Lower leg skin (tissue), 4 donors: ENCODE data around the gene SLC30A5. TPM values are rescaled to one million over a fixed set of nuclear protein-coding genes. Genes with fewer than 3 reads are reported as not detected.
"Not testable (repeated sequence)": the region's sequence is repeated elsewhere in the genome, so short reads cannot be mapped to it uniquely, and the experiment has no call there.

Source experiments
- DNase-seq, 2 donors: peaks; one replicate each; pipeline ENCODE4 v3.0.0-alpha.2; 2019; ENCODE audit warnings: low spot score in 2 of 2
- H3K4me3 ChIP-seq: fragments of 200-600 bp; sonication (generic); 2 replicates; pipeline ENCODE4 v1.5.1; 2017; ENCODE audit warnings: mild to moderate bottlenecking, low read depth; ENCODE audit not compliant: poor library complexity, severe bottlenecking
- CTCF ChIP-seq, 3 donors: fragments of 450-650 bp; IDR thresholded peaks; one replicate each; pipeline ENCODE4 v1.5.1; 2016; ENCODE audit warnings: antibody characterized with exemption in 3 of 3, mild to moderate bottlenecking in 3 of 3, moderate library complexity in 2 of 3
- POLR2A ChIP-seq, 2 donors: fragments of 450-650 bp; IDR thresholded peaks; one replicate each; pipeline ENCODE4 v1.6.1; 2016 to 2017; ENCODE audit warnings: antibody characterized with exemption in 2 of 2, mild to moderate bottlenecking in 1 of 2, moderate library complexity in 1 of 2
- WGBS, 2 donors: methylation state at CpG; one replicate each; pipeline ENCODE4 v1.1.5; 2018; 5-methylcytosine and 5-hydroxymethylcytosine counted together
- intact Hi-C: fragments of 100-400 bp; cut with DNase I; formaldehyde crosslinking; loops from one replicate; pipeline ENCODE4 v1.15.0; 2023; ENCODE audit warnings: low total_unique reads
- total RNA-seq, 4 donors: library from RNA; depleted of rRNA; stranded (reverse); fragments of >200 nt; gene quantifications; one replicate each; pipeline ENCODE4 v1.1.0, GENCODE V29; 2016

SLC30A5 gene
- total RNA-seq, 4 donors from 2014 or later: 24.5 to 56.8 (median 43.2) TPM

GRCh38 chr5:69079556-69079955, 14.3 kb upstream of the SLC30A5 start:
- DNase-seq: no peak
- H3K4me3 ChIP-seq: no peak overlapping the region
- TF ChIP-seq POLR2A (IDR thresholded peaks at IDR 0.05) (no peak), CTCF (IDR thresholded peaks at IDR 0.05) (no peak)
- intact Hi-C loops: no loop called here
- WGBS, 2 donors: 94 to 98% methylated on average over 6 of the region's 6 CpGs

DNA sequence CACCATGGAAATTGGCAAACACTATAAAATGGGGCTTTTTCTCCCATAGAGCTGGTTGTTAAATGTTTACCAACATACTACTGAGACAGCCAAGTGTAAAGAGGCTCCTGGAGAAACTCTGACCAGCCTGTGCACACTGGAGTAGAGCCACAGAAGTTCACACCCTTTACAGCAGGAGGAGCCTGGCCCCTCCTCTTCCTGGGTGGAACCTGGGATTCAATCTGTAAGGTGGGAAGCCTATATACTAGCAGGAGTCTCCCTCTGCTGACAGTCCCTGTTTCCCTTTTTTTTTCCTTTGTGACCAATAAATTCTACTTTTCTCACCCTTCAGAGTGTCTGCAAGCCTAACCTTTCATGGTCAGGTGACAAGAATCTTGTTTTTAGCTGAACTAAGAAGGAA, 10.4 kb upstream of the SLC30A5 start:
- TF ChIP-seq CTCF (IDR thresholded peaks at IDR 0.05) (no peak), POLR2A (IDR thresholded peaks at IDR 0.05) (no peak)
- intact Hi-C loops: no loop called here

GRCh38 chr5:69084195-69084594, 9.6 kb upstream of the SLC30A5 start:
- 48 to 55% methylated on average over 3 of the region's 3 CpGs for WGBS, 2 donors
- no peak for TF ChIP-seq CTCF (IDR thresholded peaks at IDR 0.05)
- TF ChIP-seq POLR2A (IDR thresholded peaks at IDR 0.05): no peak
- no peak overlapping the region for H3K4me3 ChIP-seq
- intact Hi-C loops: no loop called here
- no peak for DNase-seq

More for the DNA sequence above, 10.4 kb upstream of the SLC30A5 start:
- no peak overlapping the region for H3K4me3 ChIP-seq
- no peak for DNase-seq

GRCh38 chr5:69084903-69085302, 8.9 kb upstream of the SLC30A5 start:
- DNase-seq: no peak
- intact Hi-C loops: no loop called here
- TF ChIP-seq POLR2A (IDR thresholded peaks at IDR 0.05) (no peak), CTCF (IDR thresholded peaks at IDR 0.05) (no peak)
- no peak overlapping the region for H3K4me3 ChIP-seq
- 82 to 87% methylated on average over 2 of the region's 2 CpGs for WGBS, 2 donors

DNA sequence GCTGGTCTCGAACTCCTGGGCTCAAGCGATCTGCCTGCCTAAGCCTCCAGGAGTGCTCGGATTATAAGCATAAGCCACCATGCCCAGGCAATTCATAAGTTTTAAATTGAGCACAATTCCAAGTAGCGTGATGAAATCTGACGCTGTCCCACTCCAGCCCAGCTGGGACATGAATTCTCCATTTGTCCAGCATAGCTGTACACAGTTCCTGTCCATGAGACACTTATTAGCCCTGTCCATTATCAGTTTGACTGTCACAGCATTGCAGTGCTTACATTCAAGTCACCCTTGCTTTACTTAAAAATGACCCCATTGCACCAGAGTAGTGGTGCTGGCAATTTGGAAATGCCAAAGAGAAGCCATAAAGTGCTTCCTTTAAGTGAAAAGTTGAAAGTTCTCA, 7.6 kb upstream of the SLC30A5 start:
- no peak for DNase-seq
- intact Hi-C loops: no loop called here
- 93 to 97% methylated on average over 5 of the region's 5 CpGs for WGBS, 2 donors
- TF ChIP-seq POLR2A (IDR thresholded peaks at IDR 0.05): no peak
- no peak for TF ChIP-seq CTCF (IDR thresholded peaks at IDR 0.05)
- no peak overlapping the region for H3K4me3 ChIP-seq

GRCh38 chr5:69088006-69088405, 5.8 kb upstream of the SLC30A5 start:
- intact Hi-C loops, H3K4me3 ChIP-seq, DNase-seq: not testable (repeated sequence)
- 79 to 93% methylated on average over 7 of the region's 7 CpGs for WGBS, 2 donors
